Mesodermal cell (in vitro differentiated cells): ENCODE measurements around the gene STX16.

Experiments
- H3K27ac ChIP-seq: 2 replicates; pipeline ENCODE4 v1.7.0; 2013; ENCODE audit warnings: mild to moderate bottlenecking, low read depth, low read length, moderate library complexity; ENCODE audit not compliant: severe bottlenecking
- H3K36me3 ChIP-seq: 2 replicates; pipeline ENCODE4 v1.7.1; 2013; ENCODE audit warnings: mild to moderate bottlenecking, low read length, moderate library complexity; ENCODE audit not compliant: control insufficient read depth, insufficient read depth
- H3K4me1 ChIP-seq: one replicate; pipeline ENCODE4 v1.7.1; 2013; ENCODE audit warnings: mild to moderate bottlenecking, low read length; ENCODE audit not compliant: insufficient read depth, control insufficient read depth, poor library complexity, severe bottlenecking
- H3K4me3 ChIP-seq: 2 replicates; pipeline ENCODE4 v1.7.0; 2013; ENCODE audit warnings: low read length, control low read depth, mild to moderate bottlenecking; ENCODE audit not compliant: insufficient read depth, poor library complexity, severe bottlenecking; ENCODE audit errors: extremely low read depth
- H3K9me3 ChIP-seq: 2 replicates; pipeline ENCODE4 v1.7.1; 2013; ENCODE audit warnings: mild to moderate bottlenecking, low read length, moderate library complexity; ENCODE audit not compliant: control insufficient read depth
- WGBS, 2 experiments: methylation state at CpG; one replicate each; pipeline ENCODE4 v1.1.5; 2013; ENCODE audit warnings: missing lambda C conversion rate in 2 of 2; ENCODE audit not compliant: insufficient coverage in 2 of 2; 5-methylcytosine and 5-hydroxymethylcytosine counted together

STX16 gene

DNA sequence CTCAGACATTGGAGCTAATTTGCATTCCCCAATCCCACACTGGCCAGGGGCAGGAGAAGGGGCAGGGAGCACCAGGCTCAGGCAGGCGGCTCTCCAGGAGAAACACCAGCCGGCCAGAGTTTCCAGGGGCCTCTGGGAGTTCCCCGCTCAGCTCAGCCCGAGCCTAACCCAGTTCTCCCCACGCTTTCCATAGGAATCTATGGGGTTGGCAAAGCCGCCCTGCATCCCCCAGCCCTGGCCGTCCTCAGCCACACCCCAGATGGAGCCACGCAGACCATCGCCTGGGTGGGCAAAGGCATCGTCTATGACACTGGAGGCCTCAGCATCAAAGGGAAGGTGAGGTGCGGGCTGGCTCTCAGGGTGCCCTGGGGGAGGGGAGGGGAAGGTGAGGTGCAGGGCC lies 49.7 kb downstream of the STX16 start:
- Histone ChIP-seq H3K27ac (no peak overlapping the region), H3K4me3 (no peak overlapping the region), H3K4me1 (no peaks in the 10 kb centered on the region), H3K9me3 (no peaks in the 10 kb centered on the region), H3K36me3 (peaks cover 40% of the 10 kb centered on the region)
- WGBS, 2 experiments, result 91 to 95% methylated on average over 9 of the region's 11 CpGs

DNA sequence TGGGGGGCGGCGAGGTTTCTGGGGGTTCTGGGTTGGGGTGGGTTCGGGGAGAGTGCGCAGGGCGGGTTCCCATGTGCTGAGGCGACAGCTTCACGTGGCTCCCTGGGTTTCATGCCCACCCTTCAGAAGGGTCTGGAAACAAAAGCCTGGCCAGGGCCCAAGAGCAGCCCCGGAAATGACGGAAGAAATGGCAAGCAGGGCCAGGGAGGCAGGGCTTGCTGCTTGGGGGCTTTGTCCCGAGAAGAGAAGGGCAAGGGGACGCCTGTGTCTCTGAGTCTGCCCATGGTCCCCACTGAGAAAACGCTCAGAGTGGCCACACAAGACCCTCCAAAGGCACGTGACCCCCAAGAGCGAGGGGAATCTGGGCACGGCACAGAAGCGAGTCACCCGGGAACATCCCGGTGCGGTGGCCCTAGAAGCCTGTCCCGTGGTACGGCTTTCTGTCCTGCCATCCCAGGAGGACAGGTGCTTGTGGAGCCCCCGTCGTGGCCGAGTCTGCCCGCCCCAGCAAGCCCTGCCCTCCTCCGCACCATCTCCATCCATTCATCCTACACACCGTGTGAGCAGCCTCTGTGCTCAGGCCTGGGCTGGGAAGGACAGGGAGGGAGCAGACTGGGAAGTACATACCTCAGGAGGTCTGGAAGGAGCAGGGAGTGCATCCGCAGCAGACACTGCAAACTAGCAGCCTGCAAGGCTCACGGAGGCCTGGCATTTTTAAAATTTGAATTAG lies 50.5 kb downstream of the STX16 start:
- H3K27ac ChIP-seq, result no peak overlapping the region
- no peak overlapping the region for H3K4me3 ChIP-seq
- peaks cover 40% of the 10 kb centered on the region for H3K36me3 ChIP-seq
- no peaks in the 10 kb centered on the region for H3K9me3 ChIP-seq
- no peaks in the 10 kb centered on the region for H3K4me1 ChIP-seq
- WGBS, 2 experiments, result 91 to 93% methylated on average over 20 to 26 of the region's 29 CpGs

DNA sequence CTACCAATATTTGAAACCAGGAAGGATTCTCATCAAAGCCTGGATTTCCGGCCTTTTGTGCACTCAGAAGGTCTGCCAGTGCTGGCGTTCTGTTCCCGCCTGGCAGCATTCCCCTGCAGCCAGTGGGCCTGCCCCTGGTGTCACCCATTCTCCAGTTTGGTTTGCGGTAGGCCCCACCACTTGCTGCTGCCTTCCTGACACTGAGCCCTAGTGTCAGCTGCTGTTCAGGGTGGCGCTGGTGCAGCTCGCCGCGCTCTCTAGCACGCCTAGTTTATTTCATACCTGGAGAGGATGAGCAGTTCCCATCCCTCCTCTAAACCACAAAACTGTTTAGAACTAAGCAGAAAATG lies 51.1 kb downstream of the STX16 start:
- Histone ChIP-seq H3K9me3 (no peaks in the 10 kb centered on the region), H3K4me1 (no peaks in the 10 kb centered on the region), H3K27ac (no peak overlapping the region), H3K36me3 (peaks cover 40% of the 10 kb centered on the region), H3K4me3 (no peak overlapping the region)
- 91 to 92% methylated on average over 4 to 7 of the region's 9 CpGs for WGBS, 2 experiments

DNA sequence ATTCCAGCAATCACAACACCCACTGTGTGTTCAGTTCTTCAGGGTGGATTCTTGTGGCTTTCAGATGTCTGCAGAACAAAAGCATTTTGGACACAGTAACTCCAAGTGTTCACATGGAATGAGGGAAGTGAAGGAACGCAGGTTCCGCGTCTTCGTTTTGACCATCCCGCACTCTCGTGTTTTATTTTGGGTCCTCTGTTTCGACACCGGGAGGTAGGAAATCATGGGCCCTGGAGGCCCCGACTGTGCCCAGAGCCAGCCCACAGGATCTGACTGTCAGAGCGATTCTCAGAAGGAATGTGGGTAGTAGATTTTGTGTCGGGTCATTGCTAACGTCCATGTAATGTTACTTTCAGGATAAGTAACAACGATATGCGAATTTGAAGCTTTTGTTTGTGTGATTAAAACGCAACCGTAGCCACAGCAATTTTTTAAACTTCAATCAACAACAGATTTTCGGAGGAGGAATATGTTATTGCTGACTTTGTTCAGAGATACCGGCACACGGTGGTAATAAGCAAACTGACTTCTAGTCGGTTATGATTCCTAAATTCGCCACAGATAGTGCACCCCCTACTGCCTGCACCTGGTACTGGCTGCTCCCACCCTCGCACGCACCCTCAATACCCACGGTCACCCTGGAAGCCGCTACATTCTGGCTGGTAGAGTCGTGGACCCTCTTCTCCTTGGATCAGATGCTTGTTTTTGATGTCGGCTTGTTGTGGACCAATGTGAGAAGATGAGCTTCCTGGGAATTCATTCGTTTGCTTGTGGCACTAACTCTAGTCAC lies 52.0 kb downstream of the STX16 start:
- no peaks in the 10 kb centered on the region for H3K9me3 ChIP-seq
- H3K27ac ChIP-seq, result no peak overlapping the region
- 90% methylated on average over 20 to 26 of the region's 28 CpGs for WGBS, 2 experiments
- no peaks in the 10 kb centered on the region for H3K4me1 ChIP-seq
- no peak overlapping the region for H3K4me3 ChIP-seq
- H3K36me3 ChIP-seq, result peaks cover 40% of the 10 kb centered on the region

DNA sequence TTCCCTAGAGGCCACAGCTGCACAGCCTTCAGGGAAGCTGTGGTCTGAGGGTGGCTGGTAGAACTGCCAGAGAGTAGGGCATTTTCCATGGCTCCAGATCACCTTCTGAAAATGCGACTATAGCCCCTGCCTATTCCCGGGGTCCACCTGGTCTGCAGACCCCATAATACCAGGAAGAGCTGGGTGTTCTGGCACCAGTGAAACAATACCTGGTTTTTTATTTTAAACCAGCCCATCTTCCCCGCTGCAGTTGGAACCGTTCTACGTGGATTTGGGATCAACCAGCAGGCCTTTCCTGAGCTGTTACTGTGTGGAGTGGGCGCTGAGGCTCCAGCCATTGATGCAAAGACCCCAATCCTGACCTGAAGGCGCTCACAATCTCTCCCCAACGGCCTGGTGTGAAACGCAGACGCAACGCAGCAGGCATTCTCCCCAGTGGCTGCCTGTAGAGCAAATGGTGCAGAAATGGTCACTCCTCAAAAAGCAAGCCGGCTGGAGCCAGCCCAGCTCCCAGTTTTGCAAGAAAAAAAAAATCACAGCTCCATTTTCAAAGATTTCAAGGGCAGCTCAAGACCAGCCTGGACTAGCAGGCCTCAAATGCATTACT lies 52.8 kb downstream of the STX16 start:
- WGBS, 2 experiments, result 96 to 99% methylated on average over 9 to 12 of the region's 12 CpGs
- H3K4me3 ChIP-seq, result no peak overlapping the region
- H3K4me1 ChIP-seq, result no peaks in the 10 kb centered on the region
- no peak overlapping the region for H3K27ac ChIP-seq
- H3K36me3 ChIP-seq, result peaks cover 38% of the 10 kb centered on the region
- H3K9me3 ChIP-seq, result no peaks in the 10 kb centered on the region

DNA sequence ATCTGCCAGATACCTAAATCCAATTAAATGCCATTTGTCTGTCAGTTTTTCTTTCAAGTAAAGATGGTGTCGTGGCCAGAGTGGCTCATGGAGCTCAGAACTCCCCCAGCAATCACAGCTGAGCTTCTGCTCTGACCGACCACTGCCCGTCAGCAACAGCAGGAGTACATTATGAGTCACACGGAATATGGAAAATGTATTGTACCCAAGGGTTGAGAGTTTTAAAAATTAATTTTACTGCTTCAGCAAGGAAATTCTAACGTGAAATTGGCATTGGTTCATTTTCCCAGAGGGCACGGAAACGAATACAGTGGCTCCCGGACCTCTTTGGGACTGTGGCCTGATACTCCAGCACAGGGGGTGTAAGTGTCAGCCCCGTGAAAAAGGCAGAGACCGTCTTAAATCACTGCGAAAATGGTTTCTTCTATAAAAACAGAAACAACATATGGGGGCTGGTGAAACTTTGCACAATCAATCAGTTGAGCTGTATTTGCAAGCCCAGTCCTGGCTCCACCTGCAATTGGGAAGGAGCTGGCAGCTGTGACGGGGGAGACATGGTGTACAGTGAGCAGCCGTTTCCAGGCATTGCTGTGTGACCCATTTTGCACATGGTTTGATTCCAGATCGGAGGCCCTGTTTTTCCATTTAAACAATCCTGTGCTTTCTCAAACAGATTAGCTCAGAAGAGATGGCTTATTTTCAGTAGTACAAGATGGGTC lies 54.3 kb downstream of the STX16 start:
- Histone ChIP-seq H3K9me3 (no peaks in the 10 kb centered on the region), H3K36me3 (peaks cover 38% of the 10 kb centered on the region), H3K27ac (no peak overlapping the region), H3K4me1 (no peaks in the 10 kb centered on the region), H3K4me3 (no peak overlapping the region)
- WGBS, 2 experiments, result 90 to 99% methylated on average over 11 to 13 of the region's 14 CpGs

DNA sequence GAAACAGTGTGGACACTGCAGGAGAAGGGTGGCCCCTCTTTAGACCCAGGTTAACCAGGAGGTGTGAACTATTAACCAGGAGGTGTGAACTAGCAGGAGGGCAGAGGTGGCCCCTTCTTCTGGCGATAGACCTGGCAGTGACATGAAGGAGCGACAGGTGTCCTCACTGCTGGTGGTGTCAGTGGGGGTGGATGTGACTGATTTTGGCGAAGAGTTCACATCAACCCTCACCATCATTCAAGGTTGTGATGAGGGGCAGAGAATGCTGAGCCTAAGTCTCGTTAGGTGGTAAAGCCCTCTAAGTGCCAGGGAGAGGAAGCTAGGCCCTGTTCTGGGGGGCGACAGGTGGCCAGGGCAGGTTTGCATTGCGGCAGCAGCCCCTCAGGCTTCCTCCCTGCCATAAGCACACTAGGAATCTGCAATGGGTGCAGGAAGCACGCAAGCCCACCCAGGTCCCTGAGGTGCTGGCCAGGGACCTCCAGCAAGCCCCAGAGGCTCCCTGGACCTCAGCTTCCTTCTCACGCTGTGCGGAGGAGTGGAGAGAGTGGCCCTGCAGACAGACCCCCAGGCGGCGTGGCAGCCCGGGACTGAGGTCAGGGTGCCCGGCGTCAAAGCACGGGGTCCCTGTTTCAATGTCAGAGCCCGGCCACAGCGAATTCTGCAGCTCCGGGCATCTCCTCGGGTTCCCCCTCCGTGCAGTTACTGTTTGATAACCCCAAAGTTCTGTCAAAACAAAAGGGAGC lies 55.2 kb downstream of the STX16 start:
- Histone ChIP-seq H3K9me3 (no peaks in the 10 kb centered on the region), H3K4me1 (no peaks in the 10 kb centered on the region), H3K4me3 (no peak overlapping the region), H3K36me3 (peaks cover 38% of the 10 kb centered on the region), H3K27ac (no peak overlapping the region)
- WGBS, 2 experiments, result 90% methylated on average over 15 to 17 of the region's 20 CpGs

DNA sequence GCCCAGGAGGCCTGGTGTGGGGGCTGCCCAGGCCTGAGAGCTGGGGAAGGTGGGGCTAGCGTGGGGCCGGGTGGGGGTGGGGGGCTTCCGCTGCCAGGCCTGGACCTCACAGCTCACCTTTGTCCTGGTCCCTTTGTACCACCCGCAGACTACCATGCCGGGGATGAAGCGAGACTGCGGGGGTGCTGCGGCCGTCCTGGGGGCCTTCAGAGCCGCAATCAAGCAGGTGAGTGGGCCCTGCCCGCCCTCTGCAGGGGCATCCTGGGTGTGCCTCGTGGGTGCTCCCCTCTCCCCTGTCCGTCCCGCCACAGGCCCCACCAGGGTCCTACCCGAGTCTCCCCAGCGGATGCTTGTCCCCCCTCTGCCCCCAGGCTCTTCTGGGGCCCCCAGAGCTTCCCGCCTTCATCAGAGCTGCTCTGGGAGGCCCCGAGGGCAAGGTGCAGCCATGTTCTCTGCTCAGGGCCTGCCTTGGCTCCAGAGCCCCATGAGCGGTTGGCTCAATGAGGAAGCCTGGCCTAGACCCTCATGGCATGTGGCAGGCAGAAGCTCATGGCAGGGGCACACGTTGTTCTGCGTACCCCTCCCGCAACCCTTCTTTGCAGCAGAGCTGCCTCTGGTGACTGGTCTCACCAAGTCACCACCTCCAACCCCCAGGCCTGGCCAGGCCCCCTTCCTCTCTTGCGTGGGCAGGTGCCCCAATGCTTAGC lies 56.0 kb downstream of the STX16 start:
- Histone ChIP-seq H3K4me1 (no peaks in the 10 kb centered on the region), H3K4me3 (no peak overlapping the region), H3K36me3 (peaks cover 31% of the 10 kb centered on the region), H3K27ac (no peak overlapping the region), H3K9me3 (no peaks in the 10 kb centered on the region)
- 96 to 97% methylated on average over 13 to 20 of the region's 23 CpGs for WGBS, 2 experiments

DNA sequence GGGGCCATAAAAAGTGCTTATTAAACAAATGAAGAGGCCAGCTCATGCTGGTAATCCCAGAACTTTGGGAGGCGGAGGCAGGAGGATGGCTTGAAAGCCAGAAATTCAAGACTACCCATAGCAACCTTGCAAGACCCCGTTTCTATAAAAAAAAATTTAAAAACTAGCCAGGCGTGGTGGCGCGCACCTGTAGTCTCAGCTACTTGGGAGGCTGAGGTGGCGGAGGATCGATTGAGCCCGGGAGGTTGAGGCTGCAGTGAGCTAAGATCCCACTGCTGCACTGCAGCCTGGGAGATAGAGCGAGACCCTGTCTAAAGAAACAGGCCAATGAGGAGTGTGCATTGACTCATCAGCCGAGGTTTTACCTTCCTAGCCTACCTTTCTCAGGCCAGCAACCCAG lies 56.7 kb downstream of the STX16 start:
- 89 to 95% methylated on average over 8 to 9 of the region's 10 CpGs for WGBS, 2 experiments
- H3K36me3 ChIP-seq, result peaks cover 26% of the 10 kb centered on the region
- H3K4me3 ChIP-seq, result no peak overlapping the region
- no peaks in the 10 kb centered on the region for H3K4me1 ChIP-seq
- no peak overlapping the region for H3K27ac ChIP-seq
- no peaks in the 10 kb centered on the region for H3K9me3 ChIP-seq
